Stimulated activated CD4-positive, alpha-beta T cell treated with anti-CD3 and anti-CD28 coated beads, Interleukin-4, amount 100 ng/mL, for 48 hours (primary cell): ENCODE data around the gene PDE4B.

Experiments used
- DNase-seq, 2 donors: peaks; one replicate each; pipeline ENCODE4 v3.0.0-alpha.2; 2020; ENCODE audit warnings: low read depth in 2 of 2

PDE4B gene

GRCh38 chr1:66182551-66183178 is 390.0 kb downstream of the PDE4B start:
- peak; percentile 3 to 30 for DNase-seq

DNA sequence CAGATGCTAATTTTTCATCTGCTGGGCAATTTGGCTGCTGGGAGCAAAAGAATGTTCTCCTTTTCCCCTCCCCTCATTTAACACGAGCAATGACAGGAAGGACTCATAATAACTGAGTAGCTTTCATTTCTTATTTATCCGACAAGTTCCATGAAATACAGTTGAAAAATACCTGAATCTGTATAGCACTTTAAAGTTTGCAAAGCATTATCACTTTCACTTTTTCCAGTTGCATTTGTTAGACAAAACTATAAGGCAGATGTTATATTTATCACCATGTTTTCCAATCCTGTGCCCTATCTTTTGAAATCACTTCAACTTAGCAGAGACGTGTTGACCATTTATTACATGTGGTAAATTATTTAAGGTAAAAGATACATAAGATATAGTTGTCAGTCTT is 390.7 kb downstream of the PDE4B start:
- no peak for DNase-seq

DNA sequence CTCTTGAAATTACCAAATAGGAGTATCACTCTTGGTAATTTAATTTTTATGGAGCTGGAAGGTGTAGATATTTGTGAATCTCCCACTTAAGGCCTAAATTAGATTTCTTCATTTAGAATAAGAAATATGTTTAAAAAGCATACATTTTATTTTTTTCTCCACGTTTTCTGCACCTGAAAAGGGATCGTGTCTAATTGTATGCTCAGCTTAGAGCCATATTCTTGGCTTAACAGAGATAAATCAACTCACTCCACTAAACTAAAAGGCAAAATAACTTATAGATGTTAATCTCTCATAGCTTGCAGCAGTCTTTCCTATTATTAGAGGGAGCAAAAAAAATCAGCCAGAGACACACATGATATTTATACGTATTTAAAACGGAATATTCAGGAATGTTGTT is 404.4 kb downstream of the PDE4B start:
- DNase-seq, result no peak

GRCh38 chr1:66197785-66198184 is 405.1 kb downstream of the PDE4B start:
- DNase-seq, result no peak

GRCh38 chr1:66206563-66207144 is 414.0 kb downstream of the PDE4B start:
- no peak for DNase-seq

DNA sequence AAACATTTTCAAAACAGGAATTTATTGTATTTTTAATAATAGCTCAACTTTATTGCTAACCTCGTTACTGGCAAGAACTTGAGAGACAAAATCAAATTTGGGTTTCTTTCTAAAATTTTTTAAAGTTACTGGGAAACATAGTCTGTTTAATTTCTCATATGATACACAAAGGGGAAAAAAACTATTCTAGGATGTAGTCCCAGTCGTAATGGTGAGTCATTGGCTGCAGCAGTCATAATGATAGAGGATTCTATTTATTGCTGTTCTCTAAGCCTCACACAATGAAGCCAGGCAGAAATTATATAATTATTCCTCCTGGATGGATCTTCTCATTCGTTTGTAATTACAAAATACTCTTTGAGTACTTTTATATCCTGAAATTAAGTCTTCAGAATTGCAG is 414.8 kb downstream of the PDE4B start:
- no peak for DNase-seq

DNA sequence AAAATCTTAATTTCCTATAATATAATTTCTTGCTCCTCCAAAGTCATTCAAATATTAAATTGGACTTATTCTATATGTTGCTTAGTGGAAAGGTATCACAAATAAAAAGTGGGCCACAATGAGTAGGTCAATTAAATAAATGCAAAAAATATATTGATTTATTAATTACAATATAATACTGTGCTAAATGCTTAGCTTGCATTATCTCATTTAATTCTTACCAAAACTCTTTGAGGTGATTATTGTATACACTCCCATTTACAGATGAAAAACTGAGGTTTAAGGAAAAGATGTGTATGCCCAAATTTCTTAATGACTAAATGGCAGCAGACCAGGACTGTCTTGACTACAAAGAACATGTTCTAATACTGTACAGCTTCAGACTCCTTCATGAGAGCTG is 415.9 kb downstream of the PDE4B start:
- no peak for DNase-seq

GRCh38 chr1:66210635-66211244 is 418.0 kb downstream of the PDE4B start:
- no peak for DNase-seq

DNA sequence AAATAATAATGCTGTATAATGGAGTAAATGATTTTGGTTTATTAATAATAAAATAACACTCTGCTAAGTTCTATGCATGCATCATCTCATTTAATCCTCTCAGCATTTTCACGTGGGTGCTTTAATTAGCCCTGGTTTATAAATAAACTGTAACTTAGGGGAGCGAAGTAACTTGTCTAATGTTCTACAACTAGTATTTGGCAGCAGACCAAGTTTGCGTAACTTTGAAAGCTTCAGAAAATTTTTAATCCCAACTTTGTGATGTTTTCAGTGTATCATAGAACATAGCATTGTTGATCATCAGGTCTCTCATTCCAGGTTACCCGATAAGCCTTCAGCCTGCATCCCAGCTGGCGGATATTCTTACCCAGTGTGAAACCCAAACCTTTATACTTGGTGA is 418.8 kb downstream of the PDE4B start:
- no peak for DNase-seq

GRCh38 chr1:66213491-66213890 is 420.8 kb downstream of the PDE4B start:
- no peak for DNase-seq

DNA sequence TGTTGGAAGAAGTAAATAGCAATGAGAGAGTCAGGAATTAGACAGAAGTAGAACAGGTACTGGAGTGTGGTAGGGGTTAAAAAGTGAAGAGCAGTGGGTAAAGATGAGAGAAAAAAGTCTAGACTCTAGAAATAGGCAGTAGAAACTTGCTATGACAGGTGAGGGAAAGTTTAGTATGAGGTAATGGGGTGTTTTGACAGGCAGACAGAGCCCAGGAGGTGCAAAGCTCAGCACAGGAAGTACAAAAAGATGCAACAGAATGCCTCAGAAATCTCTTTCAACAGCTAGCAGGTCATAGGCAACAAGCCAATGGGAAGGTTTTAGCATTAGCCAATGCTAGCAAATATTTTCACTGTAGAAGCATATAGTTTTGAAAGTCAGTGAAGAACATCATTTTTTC is 422.2 kb downstream of the PDE4B start:
- no peak for DNase-seq

DNA sequence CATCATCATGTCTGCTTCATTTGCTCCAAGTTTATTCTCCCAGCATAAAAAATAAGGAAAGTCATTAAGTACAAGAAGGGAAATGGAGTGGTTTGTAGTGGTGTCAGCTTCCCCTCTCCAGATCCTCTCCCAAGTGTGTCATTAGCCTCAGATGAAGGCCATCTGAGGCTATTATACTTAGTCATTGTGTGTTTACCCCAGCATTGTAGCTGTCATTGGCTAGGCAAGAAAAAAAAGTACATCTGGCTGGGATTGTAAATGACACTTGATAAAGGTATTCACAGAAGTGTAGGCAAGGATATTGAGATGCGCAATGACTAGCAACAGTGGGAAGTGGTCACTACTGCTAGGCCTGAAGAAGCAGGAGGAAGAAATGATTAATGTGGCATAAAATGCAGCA is 424.3 kb downstream of the PDE4B start:
- DNase-seq, result no peak

- no peak for DNase-seq
These were observed 424.9 kb downstream of the PDE4B start for GRCh38 chr1:66217561-66217960.

DNA sequence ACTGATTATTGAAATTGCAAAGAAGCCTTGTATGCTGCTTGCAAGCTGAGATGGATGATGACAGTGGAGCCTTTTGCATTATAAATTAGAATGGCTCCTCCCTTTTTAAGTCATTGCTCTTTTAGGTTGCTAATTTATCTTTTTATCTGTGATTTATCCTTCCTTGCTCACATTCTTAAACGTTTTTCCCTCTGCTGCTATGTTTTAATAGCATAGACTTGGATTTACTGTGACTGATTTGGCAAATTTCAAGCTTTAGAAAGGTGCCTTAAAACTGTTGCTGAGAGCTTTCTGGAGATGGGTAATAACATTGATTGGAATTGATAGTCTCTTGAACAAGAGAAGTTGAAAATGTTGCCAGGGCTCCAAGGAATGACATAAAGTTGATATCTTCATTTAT is 427.8 kb downstream of the PDE4B start:
- no peak for DNase-seq

GRCh38 chr1:66223681-66224080 is 431.0 kb downstream of the PDE4B start:
- no peak for DNase-seq

GRCh38 chr1:66226985-66227384 is 434.3 kb downstream of the PDE4B start:
- no peak for DNase-seq

- DNase-seq, result no peak
These were observed 435.3 kb downstream of the PDE4B start for GRCh38 chr1:66227966-66228365.

DNA sequence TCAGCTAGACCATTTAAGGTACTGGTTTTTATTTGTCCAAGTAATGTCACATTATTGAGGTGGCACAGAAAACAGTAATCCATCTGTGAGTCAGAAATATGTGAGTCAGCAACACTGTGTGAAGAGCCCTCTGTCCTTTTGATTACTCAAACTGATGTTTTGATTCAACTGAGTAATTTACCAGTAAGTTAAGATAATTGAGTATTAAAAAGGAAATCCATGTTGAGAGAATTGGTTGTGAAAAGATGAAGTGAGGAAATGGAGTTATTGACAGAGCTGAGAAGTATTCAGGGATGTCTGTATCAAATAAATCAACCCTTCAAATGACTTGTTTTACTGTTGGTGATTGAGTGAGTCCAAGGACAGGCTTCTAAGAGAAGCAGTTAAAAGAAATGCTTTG is 438.5 kb downstream of the PDE4B start:
- no peak for DNase-seq

- DNase-seq, result no peak
These were observed 439.2 kb downstream of the PDE4B start for GRCh38 chr1:66231681-66232463.

DNA sequence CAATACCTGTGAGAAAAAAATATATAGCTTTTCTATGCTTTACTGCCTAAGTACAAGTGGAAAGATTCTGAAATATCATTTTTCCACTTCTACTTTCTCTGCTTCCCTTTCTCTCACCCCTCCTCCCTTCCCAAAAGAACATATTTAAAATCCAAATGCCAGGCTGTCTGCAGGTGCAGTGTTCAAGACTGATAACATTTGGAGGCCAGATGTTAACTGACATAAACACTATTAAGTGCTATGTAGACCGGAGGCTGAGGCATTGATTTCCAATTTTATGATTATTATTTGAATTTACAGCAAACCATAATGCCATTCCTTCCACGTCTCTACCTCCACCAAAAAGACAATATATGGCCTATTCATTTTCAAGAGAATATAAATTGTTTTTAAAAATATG is 444.3 kb downstream of the PDE4B start:
- no peak for DNase-seq

DNA sequence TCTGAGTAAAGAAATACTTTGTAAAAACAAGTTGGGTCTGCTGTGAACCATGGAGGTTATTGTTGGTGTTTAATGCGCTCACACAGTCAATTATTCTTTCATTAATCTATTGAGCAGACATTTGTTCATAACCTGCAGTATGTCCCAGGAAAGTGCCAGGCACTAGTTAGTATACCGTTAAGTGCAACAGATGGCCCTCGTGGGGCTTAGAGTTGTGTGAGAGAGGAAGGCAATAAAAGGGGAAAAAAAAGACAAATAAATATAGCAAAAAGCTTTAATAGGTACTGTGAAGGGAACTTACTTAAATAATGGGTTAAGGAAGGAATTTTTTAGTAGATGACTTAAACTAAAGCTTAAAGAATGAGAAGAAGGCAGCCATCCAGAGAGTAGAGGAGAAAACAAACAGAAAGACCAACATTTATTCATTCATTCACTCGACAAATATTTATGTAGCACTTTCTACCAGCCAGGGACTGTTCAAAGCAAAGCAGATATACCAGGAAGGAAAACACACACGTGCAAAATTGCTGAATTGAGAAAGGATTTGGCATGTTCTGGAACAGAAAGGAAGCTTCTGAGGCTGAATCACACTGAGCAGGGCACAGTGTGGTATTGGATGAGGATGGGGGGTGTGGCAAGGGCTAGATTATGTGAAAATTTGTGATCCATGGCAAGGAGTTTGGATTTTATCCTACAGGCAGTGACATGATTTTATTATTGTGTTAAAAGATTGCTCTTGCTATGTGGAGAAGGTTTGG is 445.2 kb downstream of the PDE4B start:
- DNase-seq, result no peak

DNA sequence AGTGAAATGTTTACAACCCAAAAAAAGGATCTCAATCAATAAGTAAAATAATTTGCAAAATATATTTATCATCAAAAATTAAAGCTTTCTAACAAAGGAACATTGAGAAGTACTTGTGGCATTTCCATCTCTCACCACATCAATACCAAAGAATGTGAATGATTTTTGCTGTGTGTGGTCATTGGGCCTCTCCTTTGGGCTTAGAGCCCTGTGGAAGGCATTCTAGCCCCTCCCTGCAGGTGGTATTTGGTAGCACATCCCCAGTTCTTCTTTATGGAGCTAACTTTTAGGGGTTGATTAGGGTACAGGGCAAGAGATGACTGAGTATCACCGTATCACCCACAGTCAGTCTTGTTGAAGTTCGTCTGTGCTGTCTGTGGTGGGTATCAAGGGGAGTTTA is 447.1 kb downstream of the PDE4B start:
- no peak for DNase-seq
